DMS 273 treated with DMSO at 0.1 percent for 48 hours (cell line): ENCODE measurements around the gene TFDP1.

ENCODE experiments used
- DNase-seq: peaks from one replicate; lab custom pipeline; 2025; lab: John Stamatoyannopoulos, UW

Gene TFDP1

GRCh38 chr13:113634279-113635047, 49.9 kb downstream of the TFDP1 start:
- no peak for DNase-seq

- DNase-seq = no peak
Measured at GRCh38 chr13:113635048-113635420, 50.5 kb downstream of the TFDP1 start.

DNA sequence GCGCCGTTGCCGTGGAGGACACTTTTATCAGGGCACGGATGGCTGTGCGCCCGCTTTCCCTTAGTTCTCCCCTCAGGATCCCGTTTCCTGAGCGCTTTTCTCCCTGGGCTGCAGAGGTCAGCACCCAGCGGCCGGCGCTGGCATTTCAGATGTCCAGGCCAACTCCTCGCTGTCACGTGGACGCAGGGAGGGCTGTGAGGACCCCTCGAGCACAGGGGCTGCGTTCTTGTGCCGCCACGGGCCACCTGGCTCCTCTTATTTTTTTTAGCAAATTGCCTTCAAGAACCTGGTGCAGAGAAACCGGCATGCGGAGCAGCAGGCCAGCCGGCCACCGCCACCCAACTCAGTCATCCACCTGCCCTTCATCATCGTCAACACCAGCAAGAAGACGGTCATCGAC, 51.2 kb downstream of the TFDP1 start:
- no peak for DNase-seq

- no peak for DNase-seq
Measured at GRCh38 chr13:113636266-113636963, 51.9 kb downstream of the TFDP1 start.

GRCh38 chr13:113637262-113638160, 53.0 kb downstream of the TFDP1 start:
- no peak for DNase-seq

DNA sequence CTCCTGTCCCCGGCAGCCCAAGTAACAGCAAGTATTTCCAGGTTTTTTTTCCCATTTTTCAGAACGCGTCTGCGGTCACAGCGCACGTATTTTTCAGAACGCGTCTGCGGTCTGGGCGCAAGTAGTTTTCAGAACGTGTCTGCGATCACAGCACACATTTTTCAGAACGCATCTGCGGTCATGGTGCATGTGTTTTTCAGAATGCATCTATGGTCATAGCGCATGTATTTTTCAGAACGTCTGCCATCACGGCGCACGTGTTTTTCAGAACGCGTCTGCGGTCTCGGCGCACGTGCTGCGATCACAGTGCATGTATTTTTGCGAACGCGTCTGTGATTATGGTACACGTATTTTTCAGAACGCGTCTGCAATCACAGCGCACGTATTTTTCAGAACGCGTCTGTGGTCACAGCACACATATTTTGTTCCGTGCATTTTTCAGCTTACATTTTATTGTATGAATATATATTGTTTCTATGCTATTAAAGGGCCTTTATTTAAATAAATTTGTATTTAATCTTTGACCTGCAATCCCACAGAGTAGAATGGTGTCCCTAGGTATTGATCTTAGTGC, 53.7 kb downstream of the TFDP1 start:
- DNase-seq = no peak

- DNase-seq = no peak
Measured at GRCh38 chr13:113638806-113639205, 54.3 kb downstream of the TFDP1 start.

- no peak for DNase-seq
Measured at GRCh38 chr13:113639616-113640262, 55.2 kb downstream of the TFDP1 start.

- no peak for DNase-seq
Measured at GRCh38 chr13:113641426-113641825, 56.9 kb downstream of the TFDP1 start.

GRCh38 chr13:113642563-113642962, 58.0 kb downstream of the TFDP1 start:
- no peak for DNase-seq

DNA sequence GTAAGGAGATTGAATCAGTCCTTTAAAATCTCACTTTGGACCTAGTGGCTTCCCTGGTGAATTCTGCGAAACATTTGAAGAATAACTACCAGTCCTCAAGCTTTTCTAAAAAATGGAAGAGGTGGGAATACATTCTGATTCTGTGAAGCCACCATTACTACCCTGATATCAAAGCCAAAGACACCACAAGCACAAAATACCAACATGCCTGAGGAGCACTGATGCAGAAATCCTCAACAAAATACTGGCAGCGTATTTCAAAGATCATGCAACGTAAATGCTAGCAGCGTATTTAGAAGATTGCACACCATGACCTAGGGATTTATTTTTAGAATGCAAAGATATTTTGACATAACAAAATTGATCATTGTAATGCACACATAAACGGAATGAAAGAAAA, 59.0 kb downstream of the TFDP1 start:
- DNase-seq = no peak

- no peak for DNase-seq
Measured at GRCh38 chr13:113644800-113645199, 60.2 kb downstream of the TFDP1 start.

GRCh38 chr13:113645329-113645728, 60.8 kb downstream of the TFDP1 start:
- DNase-seq = no peak

DNA sequence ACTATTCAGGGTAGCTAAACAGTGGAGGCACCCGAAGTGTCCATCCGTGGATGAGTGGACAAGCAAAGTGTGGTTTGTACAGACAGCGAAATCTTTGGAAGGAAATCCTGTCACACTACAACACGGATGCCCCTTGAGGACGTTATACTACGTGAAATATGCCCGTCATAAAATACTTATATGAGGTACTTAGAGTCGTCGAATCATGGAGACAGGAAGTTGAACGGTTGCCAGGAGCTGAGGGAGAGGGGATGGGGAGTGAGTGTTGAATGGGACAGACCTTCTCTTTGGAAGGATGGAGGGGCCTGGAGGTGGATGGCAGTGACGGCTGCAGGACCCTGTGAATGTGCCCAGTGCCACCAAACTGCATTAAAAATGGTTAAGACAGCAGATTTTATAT, 61.8 kb downstream of the TFDP1 start:
- no peak for DNase-seq

DNA sequence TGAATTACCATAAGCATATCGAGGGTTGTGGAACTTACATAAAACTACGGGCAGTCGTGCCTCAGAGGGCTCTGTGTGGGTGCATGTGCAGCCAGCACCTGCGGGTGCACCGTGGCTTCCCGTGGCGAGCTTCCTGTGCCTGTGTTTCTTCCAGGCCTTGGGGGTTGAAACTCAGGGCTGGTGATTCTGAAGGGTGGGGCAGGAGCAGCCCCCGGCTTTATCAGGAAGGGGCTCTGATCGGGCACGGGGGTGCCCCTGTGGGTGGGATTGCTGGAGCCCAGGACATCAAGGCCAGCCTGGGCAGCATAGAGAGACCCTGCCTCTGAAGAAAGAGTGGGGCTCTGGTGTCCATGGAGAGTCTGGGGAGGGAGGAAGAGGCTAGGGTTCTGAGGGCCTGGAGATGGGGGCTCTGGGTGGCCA, 62.4 kb downstream of the TFDP1 start:
- no peak for DNase-seq

GRCh38 chr13:113647351-113648215, 63.0 kb downstream of the TFDP1 start:
- DNase-seq = peak; percentile 26

DNA sequence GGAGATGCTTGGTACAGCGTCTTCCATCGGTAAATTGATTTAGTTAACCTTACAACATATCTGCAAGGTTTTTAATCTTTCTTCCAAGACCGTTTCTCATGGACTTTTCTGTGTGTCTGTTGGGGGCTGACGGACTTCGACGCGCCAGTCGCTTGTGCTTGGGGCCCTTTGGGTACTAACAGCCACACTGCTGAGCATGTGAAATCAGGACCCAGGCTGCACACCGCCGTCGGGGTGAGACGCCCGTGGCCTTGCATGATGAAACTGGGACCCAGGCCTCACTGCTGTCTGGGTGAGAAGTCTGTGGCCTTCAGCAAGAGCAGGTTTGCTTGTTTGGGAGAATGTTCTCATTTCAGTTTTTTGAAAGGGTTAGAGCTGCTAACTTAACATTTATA, 63.7 kb downstream of the TFDP1 start:
- DNase-seq = no peak

GRCh38 chr13:113649212-113649611, 64.7 kb downstream of the TFDP1 start:
- no peak for DNase-seq

DNA sequence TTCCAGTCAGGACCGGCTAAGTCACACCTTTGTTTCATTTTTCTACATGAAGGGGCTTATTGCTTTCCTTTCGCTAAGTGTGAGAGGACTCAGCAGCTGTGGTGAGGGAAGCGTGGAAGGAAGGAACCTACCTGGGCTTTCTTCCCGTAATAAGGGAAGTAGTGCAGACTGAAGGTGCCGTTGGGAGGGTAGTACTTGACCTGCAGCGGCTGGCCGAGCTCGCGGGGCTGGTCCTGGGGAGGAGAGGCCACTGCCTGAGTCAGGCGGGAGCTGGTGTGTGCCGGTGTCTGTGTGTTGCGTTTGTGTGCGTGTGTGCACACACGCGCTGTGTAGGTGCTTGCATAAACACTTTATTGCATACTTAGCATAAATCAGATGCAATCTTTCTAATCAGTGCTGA, 65.7 kb downstream of the TFDP1 start:
- DNase-seq = no peak

GRCh38 chr13:113650731-113651148, 66.2 kb downstream of the TFDP1 start:
- DNase-seq = no peak
